ENCODE measurements around the gene H19. TPM values are rescaled to one million over a fixed set of nuclear protein-coding genes. Genes with fewer than 3 reads are reported as not detected.

The H19 gene
- total RNA-seq, 4 donors from 2014 or later = 13.5 to 68.7 (median 19.4) TPM

DNA sequence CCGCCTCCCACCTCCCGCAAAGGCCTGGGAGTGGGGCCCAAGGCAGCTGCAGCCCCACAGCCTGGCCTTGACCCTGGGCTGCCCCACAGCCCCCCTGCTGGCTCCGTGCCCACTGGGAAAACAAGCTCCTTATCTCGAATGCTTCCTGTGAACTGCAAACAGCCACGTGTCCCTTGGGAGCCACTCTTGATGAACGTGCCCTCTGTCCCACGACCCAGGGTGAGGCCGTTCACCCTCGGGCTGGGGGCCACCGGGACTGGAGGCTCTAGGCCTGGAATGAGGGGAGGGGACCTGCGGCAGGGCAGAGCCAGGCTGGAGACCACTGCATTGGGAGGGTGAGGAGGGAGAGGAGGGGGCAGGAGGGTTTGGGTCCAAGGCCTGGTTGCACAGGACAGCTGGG lies 9.5 kb downstream of the H19 start:
- WGBS, 2 donors = no CpG with 5 or more reads among the region's 11 CpGs
- no peak overlapping the region for H3K4me3 ChIP-seq (replicated peaks in 1 of 3)
- H3K36me3 ChIP-seq = no peaks in the 10 kb centered on the region
- H3K27ac ChIP-seq = no peak overlapping the region
- no peaks in the 10 kb centered on the region for H3K4me1 ChIP-seq
- H3K27me3 ChIP-seq = no peaks in the 10 kb centered on the region
- TF ChIP-seq POLR2A (IDR thresholded peaks at IDR 0.05) = no peak
- TF ChIP-seq, protein P1, sequence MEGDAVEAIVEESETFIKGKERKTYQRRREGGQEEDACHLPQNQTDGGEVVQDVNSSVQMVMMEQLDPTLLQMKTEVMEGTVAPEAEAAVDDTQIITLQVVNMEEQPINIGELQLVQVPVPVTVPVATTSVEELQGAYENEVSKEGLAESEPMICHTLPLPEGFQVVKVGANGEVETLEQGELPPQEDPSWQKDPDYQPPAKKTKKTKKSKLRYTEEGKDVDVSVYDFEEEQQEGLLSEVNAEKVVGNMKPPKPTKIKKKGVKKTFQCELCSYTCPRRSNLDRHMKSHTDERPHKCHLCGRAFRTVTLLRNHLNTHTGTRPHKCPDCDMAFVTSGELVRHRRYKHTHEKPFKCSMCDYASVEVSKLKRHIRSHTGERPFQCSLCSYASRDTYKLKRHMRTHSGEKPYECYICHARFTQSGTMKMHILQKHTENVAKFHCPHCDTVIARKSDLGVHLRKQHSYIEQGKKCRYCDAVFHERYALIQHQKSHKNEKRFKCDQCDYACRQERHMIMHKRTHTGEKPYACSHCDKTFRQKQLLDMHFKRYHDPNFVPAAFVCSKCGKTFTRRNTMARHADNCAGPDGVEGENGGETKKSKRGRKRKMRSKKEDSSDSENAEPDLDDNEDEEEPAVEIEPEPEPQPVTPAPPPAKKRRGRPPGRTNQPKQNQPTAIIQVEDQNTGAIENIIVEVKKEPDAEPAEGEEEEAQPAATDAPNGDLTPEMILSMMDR (IDR thresholded peaks at IDR 0.05) = no peak
- intact Hi-C loops (cut with DNase I) = no loop called here
- DNase-seq = no peak
- H3K9me3 ChIP-seq = no peaks in the 10 kb centered on the region

DNA sequence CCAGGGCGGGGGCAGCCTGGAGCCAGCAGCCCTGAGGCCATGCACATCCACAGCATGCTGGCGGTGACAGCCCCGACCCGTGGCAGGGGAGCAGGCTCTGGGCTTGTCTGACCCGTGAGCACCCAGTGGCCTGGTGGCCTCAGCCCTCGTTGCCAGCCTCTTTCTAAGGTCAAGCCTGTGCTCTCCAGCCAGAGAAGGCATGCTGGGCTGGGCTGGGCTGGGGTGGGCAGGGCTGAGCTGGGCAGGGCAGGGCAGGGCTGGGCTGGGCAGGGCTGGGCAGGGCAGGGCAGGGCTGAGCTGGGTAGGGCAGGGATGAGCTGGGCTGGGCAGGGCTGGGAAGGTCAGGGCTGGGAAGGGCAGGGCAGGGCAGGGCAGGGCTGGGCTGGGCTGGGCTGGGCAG lies 10.6 kb downstream of the H19 start:
- Histone ChIP-seq H3K36me3 (no peaks in the 10 kb centered on the region), H3K27me3 (no peaks in the 10 kb centered on the region), H3K4me1 (no peaks in the 10 kb centered on the region), H3K4me3 (replicated peaks in 1 of 3) (no peak overlapping the region), H3K9me3 (no peaks in the 10 kb centered on the region), H3K27ac (no peak overlapping the region)
- no peak for DNase-seq
- TF ChIP-seq, protein P1 (IDR thresholded peaks at IDR 0.05) = no peak
- TF ChIP-seq POLR2A (IDR thresholded peaks at IDR 0.05) = no peak
- no CpG with 5 or more reads among the region's 6 CpGs for WGBS, 2 donors
- intact Hi-C loops (cut with DNase I) = no loop called here

DNA sequence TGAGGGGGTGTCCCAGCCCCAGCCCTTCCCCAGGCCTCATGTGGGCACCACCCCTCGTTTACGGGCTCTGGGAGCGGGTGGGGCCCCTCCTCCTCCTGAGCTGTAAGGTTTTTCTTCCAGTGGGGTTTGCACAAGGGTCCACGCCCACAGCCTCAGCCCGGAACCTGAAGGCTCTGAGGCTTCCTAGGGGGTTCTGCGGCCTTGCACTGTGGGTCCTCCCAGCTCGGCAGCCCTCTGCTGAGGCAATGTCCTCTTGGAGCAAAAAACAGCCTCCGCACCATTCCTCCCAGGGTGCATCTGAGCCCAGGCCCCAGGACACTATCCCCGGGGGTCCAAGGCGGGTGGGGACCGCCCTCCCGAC lies 14.1 kb downstream of the H19 start:
- H3K9me3 ChIP-seq = no peaks in the 10 kb centered on the region
- no peaks in the 10 kb centered on the region for H3K4me1 ChIP-seq
- no peaks in the 10 kb centered on the region for H3K27me3 ChIP-seq
- TF ChIP-seq POLR2A (IDR thresholded peaks at IDR 0.05) = no peak
- TF ChIP-seq, protein P1 (IDR thresholded peaks at IDR 0.05) = no peak
- intact Hi-C loops (cut with DNase I) = no loop called here
- no peaks in the 10 kb centered on the region for H3K36me3 ChIP-seq
- whole genome bisulfite sequencing, 2 donors = 90% methylated on average over 2 of the region's 12 CpGs; no CpG with 5 or more reads in 1 of the 2 donors
- H3K27ac ChIP-seq = no peak overlapping the region
- H3K4me3 ChIP-seq (replicated peaks in 1 of 3) = no peak overlapping the region
- DNase-seq = no peak

DNA sequence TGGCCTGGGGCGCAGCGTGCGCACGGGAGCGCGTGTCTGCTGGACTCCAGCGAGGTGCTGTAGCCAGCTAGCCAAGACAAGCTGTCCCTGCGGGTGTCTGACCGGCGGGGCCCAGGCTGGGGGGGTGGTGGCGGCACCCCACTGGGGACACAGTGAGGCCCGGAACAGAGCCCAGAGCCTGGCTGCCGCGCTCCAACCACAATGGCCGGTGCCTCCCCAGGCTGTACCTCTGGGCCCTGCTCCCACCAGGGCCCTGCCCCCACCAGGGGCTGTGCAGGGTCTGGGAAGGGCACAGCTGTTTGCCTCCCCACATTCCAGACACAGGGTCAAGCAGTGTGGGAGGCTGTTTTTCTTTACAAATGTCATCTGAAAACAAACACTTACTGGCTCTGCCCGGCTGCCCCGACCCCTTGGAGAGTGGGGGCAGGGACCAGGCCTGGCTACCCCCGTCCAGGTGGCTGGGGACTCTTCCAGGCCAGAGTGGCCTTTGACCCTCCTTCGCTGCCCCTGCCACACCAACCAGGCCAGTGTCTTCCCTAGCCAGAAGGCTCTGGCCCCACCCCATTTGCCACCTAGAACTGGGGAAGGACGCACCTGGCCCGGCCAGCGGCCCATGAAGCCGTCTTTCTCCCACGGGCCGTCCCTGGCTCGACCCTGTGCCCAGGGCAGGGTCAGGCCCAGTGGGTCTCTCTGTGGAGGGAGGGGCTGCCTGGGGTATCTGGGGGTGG lies 14.6 kb downstream of the H19 start:
- no peaks in the 10 kb centered on the region for H3K27me3 ChIP-seq
- WGBS, 2 donors = no CpG with 5 or more reads among the region's 26 CpGs
- no peaks in the 10 kb centered on the region for H3K9me3 ChIP-seq
- no peak for TF ChIP-seq POLR2A (IDR thresholded peaks at IDR 0.05)
- TF ChIP-seq, protein P1 (IDR thresholded peaks at IDR 0.05) = no peak
- H3K27ac ChIP-seq = no peak overlapping the region
- intact Hi-C loops (cut with DNase I) = no loop called here
- H3K36me3 ChIP-seq = no peaks in the 10 kb centered on the region
- DNase-seq = no peak
- no peak overlapping the region for H3K4me3 ChIP-seq (replicated peaks in 1 of 3)
- H3K4me1 ChIP-seq = no peaks in the 10 kb centered on the region

DNA sequence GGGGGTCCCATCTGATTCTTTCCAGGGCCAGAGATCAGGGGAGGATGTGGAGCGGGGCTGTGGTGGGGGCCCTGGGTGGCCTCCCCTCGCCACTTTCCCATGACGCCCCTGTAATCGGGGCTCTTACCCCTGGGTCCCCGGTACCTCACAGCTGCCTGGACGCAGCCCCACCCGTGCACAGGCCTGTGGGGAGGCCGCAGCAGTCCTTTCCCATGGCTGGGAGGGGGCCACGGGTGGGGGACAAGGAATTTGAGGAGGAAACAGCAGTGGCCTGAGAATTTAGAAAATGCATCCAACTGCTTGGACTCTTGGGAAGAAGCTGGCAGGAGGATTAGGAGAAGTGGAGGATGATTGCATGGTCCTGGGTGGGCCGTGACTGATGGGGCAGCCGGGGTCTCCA lies 18.0 kb downstream of the H19 start:
- Histone ChIP-seq H3K27ac (no peak overlapping the region), H3K36me3 (no peaks in the 10 kb centered on the region), H3K4me1 (no peaks in the 10 kb centered on the region), H3K27me3 (no peaks in the 10 kb centered on the region), H3K9me3 (no peaks in the 10 kb centered on the region), H3K4me3 (replicated peaks in 1 of 3) (no peak overlapping the region)
- no peak for TF ChIP-seq POLR2A (IDR thresholded peaks at IDR 0.05)
- TF ChIP-seq, protein P1 (IDR thresholded peaks at IDR 0.05) = no peak
- WGBS, 2 donors = no CpG with 5 or more reads among the region's 11 CpGs
- DNase-seq = no peak
- intact Hi-C loops (cut with DNase I) = no loop called here
